Measurements from ENCODE around the gene OR5D14. TPM values are rescaled to one million over a fixed set of nuclear protein-coding genes. Genes with fewer than 3 reads are reported as not detected.

Gene OR5D14
- total RNA-seq: not detected in 2 replicates
- not detected in 2 replicates for polyA plus RNA-seq
- polyA plus RNA-seq (2012): not detected in 2 replicates
- not detected in 2 replicates for polyA minus RNA-seq (ENCODE audit: low replicate concordance)

- no peaks in the 10 kb centered on the region for H3K27me3 ChIP-seq (ENCODE audit: control insufficient read depth, insufficient read depth, low read length)
- H3K36me3 ChIP-seq (ENCODE audit: control insufficient read depth, insufficient read depth, low read length): no peaks in the 10 kb centered on the region
- no peak within 1 kb of the TSS for H3K4me3 ChIP-seq (replicated peaks in 1 of 4; ENCODE audit: control extremely low read depth in 1 of 4, insufficient read depth in 1 of 4, low read depth in 3 of 4, low read length in 4 of 4)
- H3K9ac ChIP-seq (ENCODE audit: insufficient read depth, low read length): no peak within 1 kb of the TSS
- no peak within 1 kb of the TSS for H3K27ac ChIP-seq (ENCODE audit: insufficient read depth, low read length)
- H3K4me2 ChIP-seq (ENCODE audit: extremely low read depth, insufficient read depth, low read length): no peak within 1 kb of the TSS
- no peak within 1 kb of the TSS for H2AFZ ChIP-seq (ENCODE audit: low read length)
- DNase-seq (ENCODE audit: low read depth in 2 of 2): no peak
- H3K4me1 ChIP-seq (ENCODE audit: control insufficient read depth, extremely low read depth, insufficient read depth, low read length): no peaks in the 10 kb centered on the region
- no peaks in the 10 kb centered on the region for H4K20me1 ChIP-seq (ENCODE audit: control insufficient read depth, extremely low read depth, insufficient read depth, low read length)
- TF ChIP-seq EZH2 (IDR thresholded peaks at IDR 0.05; ENCODE audit: low read length, missing control alignments) (no peak), CTCF (conservative IDR thresholded peaks at IDR 0.05 in 1 of 2, IDR thresholded peaks at IDR 0.05 in 1 of 2; ENCODE audit: low read depth in 1 of 2, low read length in 2 of 2) (no peak)
- H3K79me2 ChIP-seq (ENCODE audit: control insufficient read depth, insufficient read depth, low read length): no peaks in the 10 kb centered on the region
- no peaks in the 10 kb centered on the region for H3K9me3 ChIP-seq (ENCODE audit: control insufficient read depth, insufficient read depth, low read depth, low read length)
Measured at GRCh38 chr11:55795256-55795655, at the start of gene OR5D14. TSS of gene OR5D14 (plus strand) at chr11:55795556. CDS start at chr11:55795556, 0 bp downstream.

- no peak within 1 kb of the TSS for H3K4me2 ChIP-seq (ENCODE audit: extremely low read depth, insufficient read depth, low read length)
- H3K4me1 ChIP-seq (ENCODE audit: control insufficient read depth, extremely low read depth, insufficient read depth, low read length): no peaks in the 10 kb centered on the region
- H3K79me2 ChIP-seq (ENCODE audit: control insufficient read depth, insufficient read depth, low read length): no peaks in the 10 kb centered on the region
- no peaks in the 10 kb centered on the region for H4K20me1 ChIP-seq (ENCODE audit: control insufficient read depth, extremely low read depth, insufficient read depth, low read length)
- H2AFZ ChIP-seq (ENCODE audit: low read length): no peak within 1 kb of the TSS
- H3K27ac ChIP-seq (ENCODE audit: insufficient read depth, low read length): no peak within 1 kb of the TSS
- no peak within 1 kb of the TSS for H3K4me3 ChIP-seq (replicated peaks in 1 of 4; ENCODE audit: control extremely low read depth in 1 of 4, insufficient read depth in 1 of 4, low read depth in 3 of 4, low read length in 4 of 4)
- DNase-seq (ENCODE audit: low read depth in 2 of 2): no peak
- H3K9me3 ChIP-seq (ENCODE audit: control insufficient read depth, insufficient read depth, low read depth, low read length): no peaks in the 10 kb centered on the region
- H3K27me3 ChIP-seq (ENCODE audit: control insufficient read depth, insufficient read depth, low read length): no peaks in the 10 kb centered on the region
- H3K9ac ChIP-seq (ENCODE audit: insufficient read depth, low read length): no peak within 1 kb of the TSS
- TF ChIP-seq CTCF (conservative IDR thresholded peaks at IDR 0.05 in 1 of 2, IDR thresholded peaks at IDR 0.05 in 1 of 2; ENCODE audit: low read depth in 1 of 2, low read length in 2 of 2) (no peak), EZH2 (IDR thresholded peaks at IDR 0.05; ENCODE audit: low read length, missing control alignments) (no peak)
- no peaks in the 10 kb centered on the region for H3K36me3 ChIP-seq (ENCODE audit: control insufficient read depth, insufficient read depth, low read length)
Measured at GRCh38 chr11:55773138-55773537, 22.2 kb upstream of the OR5D14 start, which contains the start of gene OR5D13. TSS of gene OR5D13 (plus strand) at chr11:55773438. CDS start at chr11:55773438, 0 bp downstream.

- TF ChIP-seq CTCF (conservative IDR thresholded peaks at IDR 0.05 in 1 of 2, IDR thresholded peaks at IDR 0.05 in 1 of 2; ENCODE audit: low read depth in 1 of 2, low read length in 2 of 2): no peak
- TF ChIP-seq EZH2 (IDR thresholded peaks at IDR 0.05; ENCODE audit: low read length, missing control alignments): no peak
Measured at GRCh38 chr11:55791606-55792005, 3.8 kb upstream of the OR5D14 start.

More at GRCh38 chr11:55791606-55792005, 3.8 kb upstream of the OR5D14 start:
- no peak overlapping the region for H3K9ac ChIP-seq (ENCODE audit: insufficient read depth, low read length)
- H4K20me1 ChIP-seq (ENCODE audit: control insufficient read depth, extremely low read depth, insufficient read depth, low read length): no peaks in the 10 kb centered on the region
- no peaks in the 10 kb centered on the region for H3K27me3 ChIP-seq (ENCODE audit: control insufficient read depth, insufficient read depth, low read length)
- H3K27ac ChIP-seq (ENCODE audit: insufficient read depth, low read length): no peak overlapping the region
- DNase-seq (ENCODE audit: low read depth in 2 of 2): no peak
- H3K4me1 ChIP-seq (ENCODE audit: control insufficient read depth, extremely low read depth, insufficient read depth, low read length): no peaks in the 10 kb centered on the region
- H3K9me3 ChIP-seq (ENCODE audit: control insufficient read depth, insufficient read depth, low read depth, low read length): no peaks in the 10 kb centered on the region
- no peak overlapping the region for H2AFZ ChIP-seq (ENCODE audit: low read length)
- H3K36me3 ChIP-seq (ENCODE audit: control insufficient read depth, insufficient read depth, low read length): no peaks in the 10 kb centered on the region
- H3K79me2 ChIP-seq (ENCODE audit: control insufficient read depth, insufficient read depth, low read length): no peaks in the 10 kb centered on the region
- no peak overlapping the region for H3K4me2 ChIP-seq (ENCODE audit: extremely low read depth, insufficient read depth, low read length)
- H3K4me3 ChIP-seq (replicated peaks in 1 of 4; ENCODE audit: control extremely low read depth in 1 of 4, insufficient read depth in 1 of 4, low read depth in 3 of 4, low read length in 4 of 4): no peak overlapping the region

All from fibroblast of lung (primary cell).